Left ventricle myocardium superior (tissue), 1 donor: ENCODE data around the gene TSPAN2. TPM values are rescaled to one million over a fixed set of nuclear protein-coding genes. Genes with fewer than 3 reads are reported as not detected.
"Not testable (repeated sequence)": the region's sequence is repeated elsewhere in the genome, so short reads cannot be mapped to it uniquely, and the experiment has no call there.

Experiments used
- ATAC-seq: fragments of 200-7000 bp; cut with Tn5 transposase; one replicate; pipeline ENCODE4 v1.9.1; 2020; ENCODE audit warnings: mild to moderate bottlenecking, moderate library complexity
- DNase-seq: peaks from one replicate; pipeline ENCODE4 v3.0.0-alpha.2; 2020
- intact Hi-C: fragments of 100-400 bp; cut with micrococcal nuclease; formaldehyde crosslinking; loops from one replicate; pipeline ENCODE4 v1.11.0; 2022
- total RNA-seq: library from RNA; stranded (reverse); fragmentation: NEBNext Ultra II Directional; extraction: Animal tissue kit (Norgen Biotek cat#: 25700); gene quantifications from one replicate; pipeline ENCODE4 v1.2.1, GENCODE V29; 2021
- donor health status: DM: no; HTN: yes; CAD: no; lungs with severe emphysema.

TSPAN2 gene
- total RNA-seq, 1 donor from 2014 or later, result 6.2 TPM

DNA sequence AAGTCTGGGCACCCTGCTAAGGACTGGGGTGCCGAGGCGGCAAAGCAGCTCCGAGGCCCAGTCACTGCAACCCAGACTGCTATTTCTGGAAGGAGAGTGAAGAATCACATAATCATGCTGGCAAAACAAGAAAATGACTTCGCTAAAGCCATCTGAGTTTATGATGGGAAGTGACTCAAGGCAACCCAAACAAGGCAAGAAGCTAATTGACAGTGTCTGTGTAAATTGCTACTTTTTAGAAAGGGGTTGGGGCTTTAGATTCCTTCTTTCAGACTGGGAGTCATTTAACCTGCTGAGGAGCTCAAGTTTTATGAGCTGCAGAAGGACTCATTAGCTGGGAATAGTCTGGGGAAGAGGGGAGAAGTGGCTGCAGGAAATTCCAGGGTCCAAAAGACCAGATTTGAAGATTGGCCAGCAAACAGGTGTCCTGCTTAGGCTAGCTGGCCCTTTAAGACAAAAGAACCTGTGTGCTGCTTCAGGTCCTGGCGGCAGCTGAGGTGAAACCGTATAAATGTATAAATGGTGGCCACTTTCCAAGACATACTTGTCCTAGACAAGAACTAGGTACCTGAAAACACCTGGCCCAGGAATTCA, 31.5 kb downstream of the TSPAN2 start:
- intact Hi-C loops, result loop anchor here (10.0 kb wide), 1 partner anchor 73 kb away; no protein-coding TSS in a partner anchor
- DNase-seq (no peak), ATAC-seq (no peak)

DNA sequence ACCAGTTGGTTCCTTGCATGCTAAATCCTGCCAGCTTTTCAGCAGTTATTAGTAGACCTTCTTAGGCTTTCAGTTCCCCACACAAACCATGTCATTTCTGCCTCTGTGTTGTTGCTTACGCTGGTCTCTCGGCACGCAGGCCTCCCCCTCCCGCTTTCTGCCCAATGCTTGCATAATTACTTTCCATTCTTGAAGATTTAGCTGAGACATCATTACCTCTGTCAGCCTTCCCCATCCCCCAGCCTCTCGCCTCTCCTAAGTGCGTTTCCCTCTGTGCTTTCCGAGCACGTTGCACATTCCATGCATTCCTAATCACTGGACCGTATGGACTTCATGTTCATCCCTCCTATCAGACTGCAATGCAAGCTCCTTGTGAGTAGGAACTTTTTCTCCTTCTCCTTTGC, 32.9 kb downstream of the TSPAN2 start:
- no peak for ATAC-seq
- intact Hi-C loops, result loop anchor here (10.0 kb wide), 1 partner anchor 72 kb away; no protein-coding TSS in a partner anchor
- DNase-seq, result no peak

DNA sequence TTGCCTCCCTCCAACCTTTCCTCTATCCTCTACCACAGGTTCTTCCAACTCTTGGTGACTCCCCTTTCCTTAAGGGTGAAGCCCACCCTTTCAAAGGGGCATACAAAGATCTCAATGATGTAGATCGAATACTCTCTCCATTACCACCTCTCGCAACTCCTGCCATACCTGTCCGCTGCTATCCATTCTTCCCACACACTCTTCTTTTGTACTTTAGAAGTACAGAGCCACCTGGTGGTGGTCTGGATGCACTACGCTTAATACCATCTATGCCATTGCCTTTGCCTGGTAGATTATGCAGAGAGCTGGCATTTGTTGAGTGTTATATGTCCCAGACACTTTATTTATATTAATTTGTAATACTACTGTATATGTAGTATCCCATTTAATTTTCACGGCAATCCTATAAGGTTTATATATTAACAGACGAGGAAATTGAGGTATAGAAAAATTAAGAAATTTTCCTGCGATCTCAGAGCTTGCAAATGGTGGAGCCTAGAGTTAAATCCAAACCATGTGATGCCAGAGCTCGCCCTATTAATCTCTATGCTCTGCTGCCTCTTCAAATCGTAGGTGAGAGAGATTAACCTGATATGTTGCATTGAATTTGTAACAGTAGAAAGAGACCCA, 36.7 kb downstream of the TSPAN2 start:
- DNase-seq (peak; percentile 37), ATAC-seq (peak; percentile 72)
- intact Hi-C loops, result loop anchor here (10.0 kb wide), 1 partner anchor 68 kb away; no protein-coding TSS in a partner anchor

DNA sequence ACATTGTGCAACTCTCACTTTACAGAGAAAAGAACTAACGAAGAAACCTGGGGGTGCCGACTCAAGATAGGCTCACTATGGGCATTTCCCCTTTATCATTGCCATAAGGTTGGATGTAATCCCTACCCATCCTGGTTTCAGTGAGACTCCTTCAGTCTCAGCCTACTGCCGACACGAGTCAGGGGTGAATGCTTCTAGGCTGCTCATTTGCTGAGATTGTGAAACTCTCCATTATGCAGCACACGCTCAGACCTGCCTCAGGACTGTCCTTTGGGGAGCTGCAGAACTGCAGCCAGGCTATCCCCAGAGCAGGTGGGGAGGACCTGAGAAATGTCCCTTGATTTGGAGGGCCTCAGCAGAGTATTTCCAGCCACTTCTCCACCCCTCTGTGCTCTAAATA, 37.5 kb downstream of the TSPAN2 start:
- intact Hi-C loops, result loop anchor here (10.0 kb wide), 1 partner anchor 67 kb away; no protein-coding TSS in a partner anchor
- no peak for ATAC-seq

DNA sequence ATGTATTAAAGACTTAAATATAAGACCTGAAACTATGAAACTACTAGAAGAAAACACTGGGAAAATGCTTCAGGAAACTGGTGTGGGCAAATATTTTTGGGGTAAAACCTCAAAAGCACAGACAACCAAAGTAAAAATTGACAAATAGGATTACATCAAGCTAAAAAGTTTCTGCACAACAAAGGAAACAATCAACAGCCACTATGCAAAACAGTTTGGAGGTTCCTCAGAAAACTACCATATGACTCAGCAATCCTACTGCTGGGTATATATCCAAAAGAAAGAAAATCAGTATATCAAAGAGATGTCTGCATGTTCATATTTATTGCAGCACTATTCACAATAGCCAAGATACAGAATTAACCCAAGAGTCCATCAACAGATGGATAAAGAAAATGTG, 42.6 kb downstream of the TSPAN2 start:
- no peak for DNase-seq
- no peak for ATAC-seq
- intact Hi-C loops, result no loop called here

More for the DNA sequence above, 37.5 kb downstream of the TSPAN2 start:
- DNase-seq, result no peak

DNA sequence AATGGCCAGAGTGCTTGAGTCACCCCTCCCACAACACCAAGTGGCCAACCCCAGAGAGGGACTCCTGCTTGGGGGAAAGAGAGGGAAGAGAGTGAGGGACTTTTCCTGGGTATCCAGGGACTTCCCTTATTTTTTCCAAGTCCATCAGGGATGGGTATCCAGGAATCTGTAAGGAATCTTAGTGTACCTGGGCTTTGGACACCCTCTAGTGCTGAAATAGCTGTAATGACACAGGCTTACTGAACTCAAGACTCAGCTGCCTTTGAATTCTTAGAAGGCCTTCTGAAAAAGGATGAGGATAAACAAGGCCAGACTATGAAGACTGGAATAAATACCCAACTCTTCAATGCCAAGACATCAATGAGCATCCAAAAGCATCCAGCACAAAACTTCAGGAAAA, 47.6 kb downstream of the TSPAN2 start:
- intact Hi-C loops, result no loop called here
- ATAC-seq (no peak), DNase-seq (no peak)

DNA sequence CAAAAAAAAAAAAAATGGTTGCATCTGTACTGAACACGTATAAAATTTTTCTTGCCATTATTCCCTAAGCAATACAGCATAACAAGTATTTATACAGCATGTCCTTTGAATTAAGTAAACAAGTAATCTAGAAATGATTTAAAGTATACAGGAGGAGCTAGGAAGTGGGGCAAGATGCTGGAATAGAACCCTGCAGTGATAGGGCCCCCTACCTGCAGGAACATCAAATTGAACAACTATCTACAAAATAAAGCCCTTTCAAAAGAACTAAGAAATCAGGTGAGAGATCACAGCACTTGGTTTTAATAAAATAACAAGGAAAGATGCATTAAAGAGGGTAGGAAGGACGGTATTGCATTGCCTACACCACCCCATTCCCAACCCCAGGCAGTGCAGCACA, 48.8 kb downstream of the TSPAN2 start:
- ATAC-seq (no peak), DNase-seq (no peak)
- intact Hi-C loops, result no loop called here

DNA sequence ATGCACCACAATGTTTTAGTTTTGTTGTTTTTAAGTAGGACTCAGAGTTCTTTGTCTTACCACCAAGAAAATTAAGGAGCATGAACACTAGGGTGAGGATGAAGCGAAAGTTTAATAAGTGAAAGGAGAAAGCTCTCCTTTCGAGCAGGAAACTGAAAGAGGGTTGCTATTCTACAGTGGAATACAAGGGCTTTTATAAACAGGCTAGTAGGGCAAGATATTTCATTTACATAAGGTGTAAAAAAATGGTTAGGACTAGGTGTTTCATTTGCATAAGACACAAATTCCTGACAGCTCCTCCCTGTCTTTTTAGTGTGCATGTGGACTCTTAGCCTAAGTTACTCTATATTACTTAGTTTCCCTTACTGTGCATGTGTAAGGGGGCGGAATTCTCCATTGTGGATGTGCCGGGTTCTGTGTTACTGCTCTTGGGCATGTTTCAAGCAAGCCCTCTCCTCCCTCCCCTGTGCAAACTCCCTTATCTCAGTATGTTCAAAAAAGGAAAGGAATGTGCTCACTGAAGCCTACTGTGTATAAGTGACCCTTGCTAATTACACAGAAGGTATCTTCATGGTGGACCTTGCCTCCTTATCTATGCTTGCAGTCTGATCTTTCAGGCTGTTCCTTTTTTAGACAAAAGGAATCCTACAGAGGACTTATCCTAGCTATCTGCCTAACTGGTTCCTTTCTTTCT, 52.3 kb downstream of the TSPAN2 start:
- intact Hi-C loops, result no loop called here
- ATAC-seq, result peak; percentile 68
- no peak for DNase-seq

DNA sequence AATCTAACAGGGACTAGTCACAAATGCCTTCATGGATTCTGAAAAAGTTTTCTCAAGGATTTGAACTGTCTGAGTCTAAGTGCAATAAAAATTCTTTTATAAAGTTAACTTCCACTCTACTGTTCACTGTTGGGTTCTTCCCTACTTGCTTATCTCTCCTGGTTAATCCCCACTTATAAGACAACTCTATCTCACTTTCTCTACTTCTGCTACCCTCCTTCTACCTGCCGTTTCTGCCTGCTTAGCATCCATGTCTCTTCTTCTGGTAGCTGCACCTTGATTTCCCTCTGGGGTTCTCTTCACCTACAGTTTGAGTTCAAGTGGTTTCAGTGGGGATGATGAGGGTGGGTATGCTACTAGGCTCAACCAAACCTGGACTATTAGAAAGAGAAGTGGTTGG, 53.7 kb downstream of the TSPAN2 start:
- ATAC-seq (no peak), DNase-seq (no peak)
- intact Hi-C loops, result no loop called here

DNA sequence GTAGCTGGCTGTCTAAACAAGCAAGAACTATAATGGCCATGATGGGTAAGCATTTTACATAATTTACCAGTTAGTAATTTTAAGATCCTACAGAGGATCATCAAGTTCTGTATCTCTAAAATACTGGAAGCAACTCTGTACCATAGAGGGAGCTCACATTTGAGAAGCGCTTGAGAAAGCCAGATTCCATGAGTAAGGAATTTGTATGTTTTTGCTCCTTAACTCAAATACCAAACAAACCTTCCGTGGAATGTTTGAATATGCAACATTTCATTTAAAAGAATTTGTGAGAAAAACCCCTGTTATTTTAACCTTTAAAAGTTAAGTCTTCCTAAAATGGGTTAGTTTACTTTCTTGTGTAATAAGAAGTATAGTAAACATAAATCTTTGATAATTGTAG, 57.7 kb downstream of the TSPAN2 start:
- ATAC-seq, result no peak
- DNase-seq, result no peak
- intact Hi-C loops, result no loop called here

DNA sequence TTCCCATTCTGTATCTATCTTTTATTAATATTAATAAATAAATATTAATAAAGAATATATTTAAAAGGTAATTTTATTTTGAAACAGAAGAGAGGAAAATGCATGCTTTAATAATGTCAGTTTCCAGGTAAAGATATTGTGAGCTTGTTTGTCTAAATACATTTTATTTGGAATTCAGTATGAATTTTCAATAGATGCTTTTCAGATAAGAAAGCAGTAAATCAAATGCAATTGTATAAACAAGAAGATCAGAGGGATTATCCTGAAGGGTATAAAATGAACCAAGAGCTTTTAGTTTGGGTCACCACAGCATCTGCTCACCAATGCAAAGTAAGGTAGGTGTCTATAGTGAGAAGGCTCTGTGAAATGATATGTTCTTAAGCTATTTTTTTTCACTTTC, 59.8 kb downstream of the TSPAN2 start, which contains the start of gene TSHB:
Gene TSHB, plus strand, starts transcription at position 301 of the 400 bp plus-strand sequence. CDS start 3,537 bp downstream, outside the sequence.
- intact Hi-C loops, result no loop called here
- no peak for ATAC-seq
- DNase-seq, result no peak

DNA sequence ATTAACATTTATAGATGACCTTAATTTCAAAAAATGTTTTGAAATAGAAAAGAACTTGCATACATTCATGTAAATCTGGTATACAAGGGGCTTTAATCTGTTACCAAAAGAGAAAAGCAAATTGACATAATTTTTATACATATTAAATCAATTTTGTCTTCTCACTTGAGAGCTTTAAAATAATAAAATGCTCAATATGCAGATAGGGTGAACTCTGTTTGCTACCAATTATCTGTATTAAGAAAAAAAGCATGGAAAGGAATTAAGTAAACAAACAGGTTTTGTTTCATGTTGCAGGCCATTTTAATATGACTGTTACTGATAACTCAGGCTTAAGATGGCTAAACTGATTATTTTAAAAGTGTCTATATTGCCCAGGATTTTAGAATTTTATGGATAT, 65.7 kb downstream of the TSPAN2 start:
- ATAC-seq, result no peak
- intact Hi-C loops, result no loop called here

DNA sequence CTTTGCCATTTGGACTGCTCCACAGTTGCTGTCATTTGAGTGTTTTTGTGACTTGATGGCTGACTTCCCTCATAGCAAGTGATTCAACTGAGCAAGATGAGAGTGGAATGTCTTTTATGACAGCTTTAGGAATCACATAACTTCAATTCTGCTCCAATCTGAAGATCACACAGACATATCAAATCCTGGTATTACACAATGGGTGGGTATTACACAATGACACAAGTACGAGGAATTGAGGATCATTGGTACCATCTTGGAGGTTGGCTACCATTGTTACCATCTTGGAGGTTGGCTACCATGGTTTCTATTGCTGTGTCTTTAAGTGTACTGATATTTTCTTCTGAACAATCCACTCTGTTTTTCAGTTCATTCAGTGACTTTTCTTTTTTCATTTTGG, 68.2 kb downstream of the TSPAN2 start:
- no peak for ATAC-seq
- intact Hi-C loops, result no loop called here

More for the DNA sequence above, 65.7 kb downstream of the TSPAN2 start:
- no peak for DNase-seq

DNA sequence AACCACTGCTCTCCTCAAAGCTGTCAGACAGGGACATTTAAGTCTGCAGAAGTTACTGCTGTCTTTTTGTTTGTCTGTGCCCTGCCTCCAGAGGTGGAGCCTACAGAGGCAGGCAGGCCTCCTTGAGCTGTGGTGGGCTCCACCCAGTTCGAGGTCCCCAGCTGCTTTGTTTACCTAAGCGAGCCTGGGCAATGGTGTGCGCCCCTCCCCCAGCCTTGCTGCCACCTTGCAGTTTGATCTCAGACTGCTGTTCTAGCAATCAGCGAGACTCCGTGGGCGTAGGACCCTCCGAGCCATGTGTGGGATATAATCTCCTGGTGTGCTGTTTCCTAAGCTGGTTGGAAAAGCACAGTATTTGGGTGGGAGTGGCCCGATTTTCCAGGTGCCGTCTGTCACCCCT, 69.8 kb downstream of the TSPAN2 start:
- DNase-seq, intact Hi-C loops, ATAC-seq: not testable (repeated sequence)

More for the DNA sequence above, 68.2 kb downstream of the TSPAN2 start:
- DNase-seq, result no peak

DNA sequence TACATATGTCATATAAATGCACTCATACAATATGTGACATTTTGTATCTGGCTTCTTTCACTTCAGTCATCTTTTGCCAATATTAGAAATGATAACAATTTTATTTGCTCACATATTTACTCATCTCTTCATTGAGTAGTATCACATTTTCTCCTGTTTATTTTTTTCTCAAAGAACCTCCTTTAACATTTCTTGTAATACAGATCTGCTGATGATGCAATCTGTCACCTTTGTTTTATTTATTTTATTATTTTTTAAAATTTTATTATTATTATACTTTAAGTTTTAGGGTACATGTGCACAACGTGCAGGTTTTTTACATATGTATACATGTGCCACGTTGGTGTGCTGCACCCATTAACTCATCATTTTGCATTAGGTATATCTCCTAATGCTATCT, 75.5 kb downstream of the TSPAN2 start:
- ATAC-seq (no peak), DNase-seq (no peak)
- intact Hi-C loops, result no loop called here

DNA sequence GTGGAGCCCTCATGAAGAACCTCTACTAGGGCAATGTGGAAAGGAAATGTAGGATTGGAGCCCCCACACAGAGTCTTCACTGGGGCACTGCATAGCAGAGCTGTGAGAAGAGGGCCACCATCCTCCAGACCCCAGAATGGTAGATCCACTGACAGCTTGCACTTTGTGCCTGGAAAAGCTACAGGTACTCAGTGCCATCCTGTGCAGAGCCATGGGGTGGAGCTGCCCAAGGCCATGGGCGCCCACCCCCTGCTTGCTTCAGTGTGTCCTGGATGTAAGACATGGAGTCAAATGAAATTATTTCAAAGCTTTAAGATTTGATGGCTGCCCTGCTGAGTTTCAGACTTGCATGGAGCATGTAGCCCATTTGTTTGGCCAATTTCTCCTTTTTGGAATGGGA, 76.9 kb downstream of the TSPAN2 start:
- intact Hi-C loops, result no loop called here
- DNase-seq (no peak), ATAC-seq (no peak)

DNA sequence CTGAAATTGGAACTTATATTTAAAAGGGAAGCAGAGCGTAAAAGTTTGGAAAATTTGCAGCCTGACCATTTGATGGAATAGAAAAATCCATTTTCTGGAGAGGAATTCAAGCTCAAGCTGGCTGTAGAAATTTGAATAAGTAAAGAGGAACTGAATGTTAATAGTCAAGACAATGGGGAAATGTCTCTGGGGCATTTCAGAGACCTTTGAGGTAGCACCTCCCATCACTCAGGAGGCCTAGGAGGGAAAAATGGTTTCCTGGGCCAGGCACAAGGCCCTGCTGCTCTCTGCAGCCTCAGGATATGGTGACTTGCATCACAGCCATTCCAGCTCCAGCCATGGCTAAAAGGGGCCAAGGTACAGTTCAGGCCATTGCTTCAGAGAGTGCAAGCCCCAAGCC, 77.3 kb downstream of the TSPAN2 start:
- DNase-seq, result no peak
- no peak for ATAC-seq
- intact Hi-C loops, result no loop called here

DNA sequence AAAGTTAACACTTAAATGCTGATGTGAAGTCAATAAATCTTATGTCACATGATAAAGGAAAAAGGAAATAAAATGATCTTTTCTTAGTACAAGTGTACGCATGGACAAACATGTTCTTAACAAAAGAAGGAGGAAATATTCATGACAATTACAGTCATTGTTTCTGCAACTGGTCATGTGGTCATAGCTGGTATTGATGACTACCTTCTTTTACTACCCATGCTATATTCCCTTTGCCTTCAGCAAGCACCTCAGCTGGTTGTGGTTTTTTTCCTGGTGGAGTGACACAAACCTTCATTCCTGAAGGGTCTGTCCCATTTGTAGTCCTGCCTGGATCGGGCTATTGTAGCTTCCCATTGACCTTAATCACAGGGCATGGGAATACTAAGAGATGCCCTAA, 83.1 kb downstream of the TSPAN2 start:
- DNase-seq (no peak), ATAC-seq (no peak)
- intact Hi-C loops, result no loop called here
